HG03342 (cell line): ENCODE results near the gene DOCK7.

Source experiments
- ATAC-seq: cut with Tn5 transposase; IDR thresholded peaks from one replicate; pipeline ENCODE4 v1.9.1; 2021; ENCODE audit warnings: mild to moderate bottlenecking, moderate library complexity; ENCODE audit not compliant: unreplicated experiment

DOCK7 gene

DNA sequence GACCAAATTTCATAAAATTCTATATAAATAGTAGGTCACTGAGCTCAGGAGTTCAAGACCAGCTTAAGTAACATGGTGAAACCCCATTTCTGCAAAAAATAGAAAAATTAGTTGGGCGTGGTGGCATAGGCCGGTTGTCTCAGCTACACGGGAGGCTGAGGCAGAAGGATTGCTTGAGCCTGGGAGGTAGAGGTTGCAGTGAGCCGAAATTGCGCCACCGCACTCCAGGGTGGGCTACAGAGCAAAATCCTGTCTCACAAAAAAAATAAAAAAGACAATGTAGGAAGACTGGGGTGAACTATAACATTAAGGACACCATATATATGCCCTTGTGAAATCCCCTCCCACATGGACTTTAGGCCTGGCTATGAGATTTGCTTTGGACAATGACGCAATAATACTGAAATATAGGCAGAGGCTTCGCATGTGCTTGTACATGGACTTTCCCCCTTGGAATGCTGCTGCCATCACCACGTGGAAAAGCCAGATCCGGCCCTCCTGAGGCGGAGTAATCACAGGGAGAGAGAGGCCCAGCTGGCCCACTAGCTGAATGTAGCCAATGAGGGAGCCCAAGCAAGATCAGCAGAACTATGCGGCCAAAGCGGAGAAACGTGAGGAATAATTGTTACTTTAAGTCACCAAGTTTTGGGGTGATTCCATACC lies 264.5 kb downstream of the DOCK7 start:
- ATAC-seq: no peak

GRCh38 chr1:62420214-62420613 lies 268.0 kb downstream of the DOCK7 start:
- ATAC-seq: no peak

DNA sequence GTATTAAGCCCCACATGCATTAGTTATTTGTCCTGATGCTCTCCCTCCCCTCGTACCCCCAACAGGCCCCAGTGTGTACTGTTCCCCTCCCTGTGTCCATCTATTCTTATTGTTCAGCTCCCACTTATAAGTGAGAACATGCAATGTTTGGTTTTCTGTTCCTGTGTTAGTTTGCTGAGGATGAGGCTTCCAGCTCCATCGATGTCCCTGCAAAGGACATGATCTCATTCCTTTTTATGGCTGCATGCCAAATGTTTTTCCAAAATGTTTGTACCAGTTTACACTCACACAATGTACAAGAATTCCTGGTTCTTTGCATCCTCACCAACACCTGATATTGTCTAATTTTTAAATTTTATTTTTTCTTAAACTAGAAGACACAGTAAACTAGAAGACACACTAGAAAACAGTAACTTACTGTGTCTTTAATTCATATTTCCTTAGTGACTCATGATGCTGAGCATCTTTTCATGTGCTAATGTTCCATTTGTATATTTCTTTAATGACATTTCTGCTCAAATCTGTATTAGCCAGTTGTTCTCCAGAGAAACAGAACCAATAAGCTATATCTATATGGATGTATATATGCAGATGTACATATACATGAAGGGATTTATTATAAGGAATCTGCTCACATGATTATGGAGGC lies 270.7 kb downstream of the DOCK7 start:
- no peak for ATAC-seq

- ATAC-seq: no peak
These were observed 272.5 kb downstream of the DOCK7 start for GRCh38 chr1:62415687-62416086.

DNA sequence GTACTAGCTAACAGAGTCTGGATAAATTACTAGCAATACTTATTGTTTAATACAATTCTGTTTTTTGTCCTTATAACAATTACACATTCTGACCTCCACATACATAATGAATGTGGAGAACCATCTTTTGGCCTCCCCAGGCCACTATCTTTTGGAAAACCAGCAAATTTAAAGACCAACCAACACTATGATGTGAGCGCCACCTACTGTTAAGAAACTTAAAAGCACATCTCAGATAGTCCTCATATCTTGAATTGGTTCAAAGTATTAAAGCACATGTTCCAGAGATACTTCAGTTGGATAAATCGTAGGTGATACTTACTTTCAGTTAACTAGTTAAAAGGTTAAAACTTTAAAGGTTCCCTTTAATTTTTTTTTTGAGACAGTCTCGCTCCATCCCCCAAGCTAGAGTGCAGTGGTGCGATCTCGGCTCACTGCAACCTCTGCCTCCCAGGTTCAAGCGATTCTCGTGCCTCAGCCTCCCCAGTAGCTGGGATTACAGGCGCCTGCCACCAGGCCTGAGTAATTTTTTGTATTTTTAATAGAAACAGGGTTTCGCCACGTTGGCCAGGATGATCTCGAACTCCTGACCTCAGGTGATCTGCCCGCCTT lies 280.7 kb downstream of the DOCK7 start:
- peak; percentile 53 for ATAC-seq

GRCh38 chr1:62406576-62406975 lies 281.6 kb downstream of the DOCK7 start:
- ATAC-seq: no peak

GRCh38 chr1:62405247-62405646 lies 282.9 kb downstream of the DOCK7 start:
- no peak for ATAC-seq
